Activated CD8-positive, alpha-beta T cell treated with anti-CD3 and anti-CD28 coated beads, Interleukin-2, amount 10 ng/mL, durations not matched to agents 7 days and 5 days (primary cell): ENCODE data around the gene FAM114A1. TPM values are rescaled to one million over a fixed set of nuclear protein-coding genes. Genes with fewer than 3 reads are reported as not detected.
A peak's percentile ranks its signal among the peaks of the same experiment; 100 is the strongest.

ENCODE experiments used
- ATAC-seq: fragments of 150-1000 bp; cut with Tn5 transposase; one replicate; pipeline ENCODE4 v1.10.0; 2021; ENCODE audit warnings: moderate library complexity
- CTCF ChIA-PET: fragments of 350-600 bp; sonication (Branson Sonifier 250); formaldehyde crosslinking; loops from one replicate; lab custom pipeline; 2021; ENCODE audit warnings: antibody characterized with exemption; lab: Charles Lee
- POLR2A ChIA-PET: fragments of 350-600 bp; sonication (Branson Sonifier 250); formaldehyde crosslinking; loops from one replicate; lab custom pipeline; 2021; ENCODE audit warnings: antibody characterized with exemption; lab: Charles Lee
- DNase-seq: peaks from one replicate; pipeline ENCODE4 v3.0.0-alpha.2; 2020
- H3K27ac Mint-ChIP-seq: one replicate; pipeline ENCODE4 v1.8.0; 2021; ENCODE audit warnings: mild to moderate bottlenecking, mixed read lengths
- H3K27me3 Mint-ChIP-seq: one replicate; pipeline ENCODE4 v1.8.0; 2021; ENCODE audit warnings: low read depth, mixed read lengths
- H3K36me3 Mint-ChIP-seq: one replicate; pipeline ENCODE4 v1.8.0; 2021; ENCODE audit warnings: low read depth, mixed read lengths
- H3K4me1 Mint-ChIP-seq: one replicate; pipeline ENCODE4 v1.8.0; 2021; ENCODE audit warnings: low read depth, mixed read lengths
- H3K4me3 Mint-ChIP-seq: one replicate; pipeline ENCODE4 v1.8.0; 2021; ENCODE audit warnings: mild to moderate bottlenecking, mixed read lengths
- H3K9me3 Mint-ChIP-seq: one replicate; pipeline ENCODE4 v1.8.0; 2022; ENCODE audit warnings: mixed read lengths; ENCODE audit not compliant: insufficient read depth
- total RNA-seq, 2 experiments: library from RNA; stranded (reverse); gene quantifications; one replicate each; pipeline ENCODE4 v1.2.3, GENCODE V29; 2021

Gene FAM114A1
- total RNA-seq, 2 experiments from 2014 or later: 0.50 to 0.60 TPM

DNA sequence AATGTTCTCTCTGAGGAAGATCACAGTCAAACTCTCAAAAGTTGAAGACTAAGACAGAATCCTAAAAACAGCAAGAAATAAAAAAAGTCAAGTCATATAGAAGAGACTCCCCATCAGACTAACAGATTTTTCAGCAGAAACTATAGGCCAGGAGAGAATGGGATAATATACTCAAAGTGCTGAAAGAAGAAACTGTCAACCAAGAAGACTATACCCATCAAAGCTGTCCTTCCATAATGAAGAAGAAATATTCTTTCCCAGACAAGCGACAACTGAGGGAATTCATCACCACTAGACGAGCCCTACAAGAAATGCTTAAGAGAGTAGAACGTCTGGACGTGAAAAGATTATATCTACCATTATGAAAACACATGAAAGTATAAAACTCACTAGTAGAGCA is 33.0 kb upstream of the FAM114A1 start:
- no peak overlapping the region for H3K4me3 Mint-ChIP-seq
- H3K4me1 Mint-ChIP-seq: peaks cover 16% of the 10 kb centered on the region
- H3K9me3 Mint-ChIP-seq: peaks cover 15% of the 10 kb centered on the region
- no peak for ATAC-seq
- DNase-seq: no peak
- H3K36me3 Mint-ChIP-seq: peaks cover 24% of the 10 kb centered on the region
- no peak overlapping the region for H3K27ac Mint-ChIP-seq
- ChIA-PET POLR2A (interaction anchor here (0.6 kb wide), 1 partner anchor 147 kb away, joined by 4 read pairs; no protein-coding TSS in a partner anchor), CTCF (interaction anchor here (1.4 to 1.6 kb wide), 3 partner anchors 26 to 52 kb away, joined by 3 to 7 read pairs (median 5); no protein-coding TSS in a partner anchor)
- H3K27me3 Mint-ChIP-seq: no peaks in the 10 kb centered on the region

DNA sequence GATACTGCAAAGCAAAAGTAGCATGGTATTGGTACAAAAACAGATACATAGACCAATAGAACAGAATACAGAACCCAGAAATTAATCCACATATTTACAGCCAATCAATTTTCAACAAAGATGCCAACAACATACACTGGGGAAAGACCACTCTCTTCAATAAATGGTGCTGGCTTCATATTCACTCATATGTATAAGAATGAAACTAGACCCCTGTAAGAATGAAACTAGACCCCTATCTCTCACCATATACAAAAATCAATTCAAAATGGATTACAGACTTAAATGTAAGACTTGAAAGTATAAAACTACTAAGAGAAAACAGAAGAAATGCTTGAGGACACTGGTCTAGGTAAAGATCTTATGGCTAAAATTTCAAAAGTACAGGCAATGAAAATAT is 30.3 kb upstream of the FAM114A1 start:
- H3K27me3 Mint-ChIP-seq: no peaks in the 10 kb centered on the region
- ChIA-PET POLR2A (no interaction called here), CTCF (no interaction called here)
- no peak overlapping the region for H3K27ac Mint-ChIP-seq
- DNase-seq (no peak), ATAC-seq (no peak)
- H3K36me3 Mint-ChIP-seq: peaks cover 22% of the 10 kb centered on the region
- H3K4me3 Mint-ChIP-seq: no peak overlapping the region
- H3K9me3 Mint-ChIP-seq: peaks cover 15% of the 10 kb centered on the region
- H3K4me1 Mint-ChIP-seq: peaks cover 16% of the 10 kb centered on the region

DNA sequence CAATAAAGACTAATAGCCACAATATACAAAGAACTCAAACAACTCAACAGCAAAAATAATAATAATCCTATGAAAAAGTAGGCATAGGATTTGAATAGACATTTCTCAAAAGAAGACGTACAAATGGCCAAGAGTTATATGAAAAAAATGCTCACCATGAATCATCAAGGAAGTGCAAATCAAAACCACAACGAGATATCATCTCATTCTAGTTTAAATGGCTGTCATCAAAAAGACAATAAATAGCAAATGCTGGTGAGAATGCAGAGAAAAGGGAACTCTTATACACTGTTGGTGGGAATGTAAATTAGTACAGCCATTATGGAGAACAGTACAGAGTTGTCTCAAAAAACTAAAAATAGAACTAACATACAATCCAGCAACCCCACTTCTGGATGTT is 29.8 kb upstream of the FAM114A1 start:
- H3K27ac Mint-ChIP-seq: no peak overlapping the region
- peaks cover 16% of the 10 kb centered on the region for H3K4me1 Mint-ChIP-seq
- no peaks in the 10 kb centered on the region for H3K27me3 Mint-ChIP-seq
- H3K36me3 Mint-ChIP-seq: peaks cover 22% of the 10 kb centered on the region
- no peak overlapping the region for H3K4me3 Mint-ChIP-seq
- DNase-seq (no peak), ATAC-seq (no peak)
- CTCF ChIA-PET: no interaction called here
- POLR2A ChIA-PET: no interaction called here
- H3K9me3 Mint-ChIP-seq: peaks cover 15% of the 10 kb centered on the region

DNA sequence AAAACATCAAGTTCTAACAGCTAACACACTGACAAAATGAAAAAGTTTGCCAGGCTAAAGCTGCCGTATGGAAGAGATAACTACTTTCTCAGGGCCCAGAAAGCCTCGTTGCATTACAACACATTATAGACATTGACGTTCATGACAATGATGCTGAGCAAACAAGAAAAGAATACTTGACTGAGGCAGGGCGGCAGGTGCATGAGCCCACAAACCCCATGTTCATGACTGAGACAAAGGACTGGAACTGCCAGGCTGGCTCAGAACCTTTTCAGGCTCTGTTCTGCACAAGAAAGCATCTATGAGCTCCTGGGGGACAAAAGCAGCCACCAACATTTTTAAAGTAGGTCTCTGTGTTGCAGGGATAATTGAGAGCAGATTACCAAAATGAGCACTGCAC is 24.6 kb upstream of the FAM114A1 start:
- H3K27me3 Mint-ChIP-seq: no peaks in the 10 kb centered on the region
- H3K27ac Mint-ChIP-seq: no peak overlapping the region
- CTCF ChIA-PET: interaction anchor here (2.6 kb wide), 1 partner anchor 13 kb away, joined by 8 read pairs; the partner anchor contains the start of gene TLR6
- POLR2A ChIA-PET: no interaction called here
- DNase-seq (no peak), ATAC-seq (no peak)
- H3K4me1 Mint-ChIP-seq: peaks cover 7% of the 10 kb centered on the region
- no peak overlapping the region for H3K4me3 Mint-ChIP-seq
- H3K9me3 Mint-ChIP-seq: no peaks in the 10 kb centered on the region
- H3K36me3 Mint-ChIP-seq: peaks cover 2% of the 10 kb centered on the region

DNA sequence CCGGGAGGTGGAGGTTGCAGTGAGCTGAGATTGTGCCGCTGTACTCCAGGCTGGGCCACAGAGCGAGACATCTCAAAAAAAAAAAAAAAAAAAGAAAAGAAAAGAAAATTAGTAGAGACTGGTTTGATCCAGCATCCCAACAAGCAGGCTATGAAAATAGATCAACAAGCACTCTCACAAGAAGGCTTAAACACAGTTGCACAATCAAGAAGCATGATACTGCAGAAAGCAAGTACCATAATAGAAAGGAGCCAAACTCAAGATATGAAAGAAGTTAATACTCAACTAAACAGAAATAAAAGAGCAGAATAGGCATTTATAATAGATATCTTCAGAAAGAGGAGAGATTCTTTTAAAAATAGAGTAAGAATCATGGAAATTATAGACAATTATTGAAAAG is 21.6 kb upstream of the FAM114A1 start:
- H3K4me1 Mint-ChIP-seq: no peaks in the 10 kb centered on the region

DNA sequence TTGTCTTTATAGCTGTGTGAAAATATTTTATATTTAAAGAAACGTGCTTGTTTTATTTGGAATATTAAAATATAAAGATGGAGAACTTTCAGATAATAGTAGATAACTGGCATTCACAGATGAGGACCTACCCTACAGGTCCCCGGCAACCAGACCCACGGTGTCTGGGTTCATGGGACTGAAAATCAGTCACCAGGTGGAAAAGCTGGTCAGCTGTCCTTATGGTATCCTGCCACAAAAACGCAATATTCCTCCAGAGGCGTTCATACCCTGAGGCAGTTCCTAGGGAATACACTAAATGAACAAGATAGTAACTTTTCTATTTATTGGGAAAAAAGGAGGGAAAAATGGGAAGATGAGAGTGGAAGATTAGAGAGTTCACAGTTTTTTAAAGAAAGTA is 12.1 kb upstream of the FAM114A1 start:
- CTCF ChIA-PET: interaction anchor here (0.6 to 3.4 kb wide), 17 partner anchors 8 to 878 kb away, joined by 3 to 65 read pairs (median 5); partner anchors contain the start of genes TLR1, TLR10 and WDR19
- DNase-seq (no peak), ATAC-seq (no peak)
- no peaks in the 10 kb centered on the region for H3K27me3 Mint-ChIP-seq
- H3K36me3 Mint-ChIP-seq: peaks cover 3% of the 10 kb centered on the region
- peak overlapping the region; percentile 83 for H3K4me3 Mint-ChIP-seq
- peaks cover 38% of the 10 kb centered on the region for H3K4me1 Mint-ChIP-seq
- POLR2A ChIA-PET: interaction anchor here (0.6 to 1.3 kb wide), 5 partner anchors 51 to 943 kb away, joined by 3 to 6 read pairs (median 5); partner anchors contain the start of gene TLR1
- H3K9me3 Mint-ChIP-seq: peaks cover 4% of the 10 kb centered on the region
- peak overlapping the region; percentile 95 for H3K27ac Mint-ChIP-seq

More for the DNA sequence above, 21.6 kb upstream of the FAM114A1 start:
- Mint-ChIP-seq H3K9me3 (peaks cover 10% of the 10 kb centered on the region), H3K36me3 (peaks cover 18% of the 10 kb centered on the region), H3K4me3 (no peak overlapping the region), H3K27me3 (no peaks in the 10 kb centered on the region), H3K27ac (no peak overlapping the region)
- POLR2A ChIA-PET: no interaction called here
- ATAC-seq: no peak
- CTCF ChIA-PET: no interaction called here
- DNase-seq: no peak

DNA sequence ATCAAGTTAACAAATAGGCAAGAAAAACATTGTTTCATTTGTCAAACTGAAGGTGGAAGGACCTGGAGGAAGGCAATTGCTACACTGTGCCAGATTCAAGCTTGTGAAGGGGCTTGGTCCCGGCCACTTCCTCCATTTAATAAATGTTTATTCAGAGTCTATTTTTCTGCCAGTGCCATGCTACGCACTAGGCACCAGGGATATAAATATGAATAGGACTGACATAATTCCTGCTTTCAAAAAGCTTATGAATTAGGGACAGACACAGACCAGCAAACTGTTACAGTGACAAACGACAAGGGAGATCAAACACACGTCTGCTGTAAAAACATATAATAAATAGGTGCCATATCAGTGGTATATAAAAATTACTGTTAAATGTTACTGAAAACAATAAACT is 11.6 kb upstream of the FAM114A1 start:
- DNase-seq (peak; percentile 48), ATAC-seq (peak; percentile 52)
- H3K4me3 Mint-ChIP-seq: peak overlapping the region; percentile 83
- H3K36me3 Mint-ChIP-seq: peaks cover 3% of the 10 kb centered on the region
- H3K9me3 Mint-ChIP-seq: peaks cover 4% of the 10 kb centered on the region
- peak overlapping the region; percentile 95 for H3K27ac Mint-ChIP-seq
- no peaks in the 10 kb centered on the region for H3K27me3 Mint-ChIP-seq
- CTCF ChIA-PET: interaction anchor here (0.6 to 3.4 kb wide), 18 partner anchors 9 to 878 kb away, joined by 3 to 65 read pairs (median 4); partner anchors contain the start of genes TLR1, TLR10 and WDR19
- POLR2A ChIA-PET: interaction anchor here (0.6 to 1.3 kb wide), 5 partner anchors 52 to 943 kb away, joined by 3 to 6 read pairs (median 5); partner anchors contain the start of gene TLR1
- H3K4me1 Mint-ChIP-seq: peaks cover 42% of the 10 kb centered on the region

DNA sequence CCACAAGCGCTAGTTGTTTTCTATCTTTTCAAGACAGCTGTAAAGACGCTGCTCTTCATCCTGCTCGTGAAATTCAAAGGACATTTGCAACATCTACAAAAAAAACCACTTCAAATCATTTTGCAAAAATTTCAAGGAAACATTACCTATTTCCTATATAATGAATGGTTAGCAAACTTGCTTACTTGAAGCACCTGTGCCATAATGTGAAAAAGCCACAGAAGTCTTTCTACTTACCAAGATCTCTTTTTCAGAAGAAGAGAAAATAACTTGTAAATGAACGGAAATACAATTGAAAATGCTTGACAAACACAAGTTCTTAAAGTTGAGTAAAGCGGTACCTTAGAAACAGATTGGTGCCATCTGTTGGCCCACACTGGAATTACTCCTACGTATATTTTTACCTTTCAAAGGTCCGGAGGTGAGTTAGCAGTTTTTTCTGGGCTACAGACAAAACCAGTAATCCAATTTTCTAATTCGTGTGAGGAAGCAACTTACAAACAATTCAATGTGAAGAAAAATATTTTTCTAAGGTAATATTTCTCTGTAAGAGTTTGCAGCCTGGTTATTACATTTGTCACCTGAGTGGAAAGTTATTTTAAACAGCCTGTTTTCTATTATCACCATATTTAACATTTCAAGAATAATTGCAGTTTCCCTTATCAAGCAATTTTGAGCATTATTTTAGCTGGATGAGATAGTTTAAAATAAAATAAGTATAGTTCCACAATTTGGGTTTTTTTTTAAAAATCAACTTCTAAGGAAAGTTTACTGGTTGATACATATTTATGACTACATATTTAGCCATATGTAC is 10.9 kb upstream of the FAM114A1 start, which contains the start of gene TLR6:
Gene TLR6, minus strand, starts transcription at position 294 of the 814 bp plus-strand sequence. CDS start 27,344 bp downstream, outside the sequence.
- peak; percentile 56 for ATAC-seq
- Mint-ChIP-seq H3K4me3 (peak within 1 kb of the TSS; percentile 83), H3K4me1 (peaks cover 42% of the 10 kb centered on the region), H3K27me3 (peaks cover 5% of the 10 kb centered on the region), H3K9me3 (peaks cover 4% of the 10 kb centered on the region), H3K36me3 (peaks cover 3% of the 10 kb centered on the region), H3K27ac (peak within 1 kb of the TSS; percentile 95)
- DNase-seq: peak; percentile 88
- CTCF ChIA-PET: interaction anchor here (0.7 to 3.4 kb wide), 14 partner anchors 9 to 677 kb away, joined by 3 to 65 read pairs (median 6); partner anchors contain the start of genes TLR1 and TLR10
- POLR2A ChIA-PET: interaction anchor here (1.0 to 1.3 kb wide), 2 partner anchors 53 to 97 kb away, joined by 3 to 6 read pairs; partner anchors contain the start of gene TLR1

DNA sequence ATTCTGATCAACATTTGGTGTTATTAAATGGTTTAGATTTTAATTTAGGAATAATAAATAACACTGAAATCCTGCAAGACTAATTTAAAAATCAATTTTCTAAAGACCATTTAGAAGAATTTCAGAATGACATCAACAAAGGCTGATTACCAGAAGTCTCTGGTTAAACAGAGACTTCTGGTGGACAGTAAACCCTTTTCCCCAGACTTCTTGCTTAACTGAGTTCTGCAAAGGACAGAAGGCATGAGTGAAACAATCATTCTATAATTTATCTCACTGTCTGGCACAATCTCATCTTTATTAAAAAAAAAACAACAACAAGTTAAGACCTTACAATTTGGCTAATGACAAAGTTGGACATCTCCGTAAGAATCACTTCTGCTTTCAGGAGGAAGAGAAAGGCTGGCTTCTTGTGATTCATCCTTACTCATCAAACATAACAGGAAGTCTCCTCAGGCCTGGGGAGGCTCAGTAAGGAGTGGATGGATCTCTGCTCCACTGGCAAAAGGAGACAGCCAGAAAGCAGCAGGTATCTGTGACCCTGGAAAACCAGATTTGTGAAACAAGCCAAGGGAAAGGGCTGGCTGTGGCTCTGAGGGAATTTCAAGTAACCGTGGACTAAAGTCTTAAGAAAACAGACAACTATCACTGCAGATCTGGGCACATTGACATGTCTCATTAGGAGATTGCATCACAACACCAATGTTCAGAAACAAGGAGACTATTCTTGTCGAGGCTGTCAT is 10.1 kb upstream of the FAM114A1 start:
- ChIA-PET CTCF (interaction anchor here (1.5 to 3.4 kb wide), 5 partner anchors 14 to 115 kb away, joined by 3 to 65 read pairs (median 20); partner anchors contain the start of genes TLR1 and TLR10), POLR2A (no interaction called here)
- Mint-ChIP-seq H3K27ac (peak overlapping the region; percentile 86), H3K27me3 (peaks cover 5% of the 10 kb centered on the region), H3K4me1 (peaks cover 42% of the 10 kb centered on the region), H3K4me3 (peak overlapping the region; percentile 83), H3K36me3 (no peaks in the 10 kb centered on the region), H3K9me3 (no peaks in the 10 kb centered on the region)
- DNase-seq (peak; percentile 33), ATAC-seq (peak; percentile 27)

DNA sequence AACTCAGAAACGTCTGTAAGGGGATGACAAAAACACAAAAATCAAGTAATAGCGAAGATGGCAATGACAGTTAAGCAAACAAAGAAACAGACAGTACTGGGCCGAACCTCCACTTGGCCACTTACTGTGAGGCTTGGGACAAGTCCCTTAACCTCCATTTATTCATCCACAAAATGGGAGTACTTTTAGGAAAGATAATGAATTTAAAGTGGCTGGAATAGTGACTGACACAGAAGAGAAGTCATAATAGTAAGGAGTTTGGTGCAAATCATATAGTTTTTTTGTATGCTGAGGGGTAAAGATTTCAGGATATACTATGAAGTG is 9.5 kb upstream of the FAM114A1 start:
- no peaks in the 10 kb centered on the region for H3K36me3 Mint-ChIP-seq
- peaks cover 8% of the 10 kb centered on the region for H3K27me3 Mint-ChIP-seq
- peaks cover 42% of the 10 kb centered on the region for H3K4me1 Mint-ChIP-seq
- H3K9me3 Mint-ChIP-seq: no peaks in the 10 kb centered on the region
- POLR2A ChIA-PET: no interaction called here
- ATAC-seq: no peak
- H3K27ac Mint-ChIP-seq: peak overlapping the region; percentile 86
- H3K4me3 Mint-ChIP-seq: no peak overlapping the region
- CTCF ChIA-PET: interaction anchor here (0.7 to 4.3 kb wide), 4 partner anchors 96 to 683 kb away, joined by 3 to 90 read pairs (median 4); no protein-coding TSS in a partner anchor
- DNase-seq: no peak

DNA sequence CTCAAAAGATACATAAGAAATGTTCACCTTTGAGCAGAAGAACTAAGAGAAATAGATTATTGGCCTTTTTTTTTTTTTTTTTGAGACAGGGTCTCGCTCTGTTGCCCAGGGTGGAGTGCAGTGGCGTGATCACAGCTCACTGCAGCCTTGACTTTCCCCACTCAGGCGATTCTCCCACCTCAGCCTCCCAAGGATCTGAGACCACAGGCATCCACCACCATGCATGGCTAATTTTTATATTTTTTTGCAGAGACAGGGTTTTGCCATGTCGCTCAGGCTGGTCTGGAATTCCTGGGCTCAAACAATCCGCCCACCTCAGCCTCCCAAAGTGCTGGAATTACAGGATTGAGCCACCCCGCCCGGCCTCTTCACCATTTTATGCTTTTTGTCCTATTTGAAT is 8.1 kb upstream of the FAM114A1 start:
- POLR2A ChIA-PET: no interaction called here
- Mint-ChIP-seq H3K4me1 (peaks cover 40% of the 10 kb centered on the region), H3K27me3 (peaks cover 17% of the 10 kb centered on the region), H3K9me3 (no peaks in the 10 kb centered on the region), H3K27ac (no peak overlapping the region), H3K36me3 (no peaks in the 10 kb centered on the region), H3K4me3 (no peak overlapping the region)
- CTCF ChIA-PET: interaction anchor here (1.2 to 4.3 kb wide), 11 partner anchors 15 to 797 kb away, joined by 3 to 90 read pairs (median 4); partner anchors contain the start of genes TLR1 and TLR10
- DNase-seq: no peak
- ATAC-seq: no peak
